Retinal pigment epithelial cell (primary cell): ENCODE data around the gene BCAS4.
A peak's percentile ranks its signal among the peaks of the same experiment; 100 is the strongest.
"Not testable (repeated sequence)": the region's sequence is repeated elsewhere in the genome, so short reads cannot be mapped to it uniquely, and the experiment has no call there.

Experiments used
- DNase-seq: peaks from one replicate; pipeline ENCODE4 v3.0.0-alpha.2; 2010; ENCODE audit warnings: low read depth
- H3K4me3 ChIP-seq: 2 replicates; pipeline ENCODE4 v1.5.1; 2011; ENCODE audit warnings: mild to moderate bottlenecking, low read length, control low read depth, moderate library complexity
- TF ChIP-seq, protein P1 (sequence below): conservative IDR thresholded peaks from 2 replicates; pipeline ENCODE4 v1.5.1; 2011; ENCODE audit warnings: low read depth, low read length, control low read depth, inconsistent platforms

Gene BCAS4

GRCh38 chr20:50754420-50754819 lies 40.4 kb upstream of the BCAS4 start:
- TF ChIP-seq, protein P1, sequence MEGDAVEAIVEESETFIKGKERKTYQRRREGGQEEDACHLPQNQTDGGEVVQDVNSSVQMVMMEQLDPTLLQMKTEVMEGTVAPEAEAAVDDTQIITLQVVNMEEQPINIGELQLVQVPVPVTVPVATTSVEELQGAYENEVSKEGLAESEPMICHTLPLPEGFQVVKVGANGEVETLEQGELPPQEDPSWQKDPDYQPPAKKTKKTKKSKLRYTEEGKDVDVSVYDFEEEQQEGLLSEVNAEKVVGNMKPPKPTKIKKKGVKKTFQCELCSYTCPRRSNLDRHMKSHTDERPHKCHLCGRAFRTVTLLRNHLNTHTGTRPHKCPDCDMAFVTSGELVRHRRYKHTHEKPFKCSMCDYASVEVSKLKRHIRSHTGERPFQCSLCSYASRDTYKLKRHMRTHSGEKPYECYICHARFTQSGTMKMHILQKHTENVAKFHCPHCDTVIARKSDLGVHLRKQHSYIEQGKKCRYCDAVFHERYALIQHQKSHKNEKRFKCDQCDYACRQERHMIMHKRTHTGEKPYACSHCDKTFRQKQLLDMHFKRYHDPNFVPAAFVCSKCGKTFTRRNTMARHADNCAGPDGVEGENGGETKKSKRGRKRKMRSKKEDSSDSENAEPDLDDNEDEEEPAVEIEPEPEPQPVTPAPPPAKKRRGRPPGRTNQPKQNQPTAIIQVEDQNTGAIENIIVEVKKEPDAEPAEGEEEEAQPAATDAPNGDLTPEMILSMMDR: no peak
- no peak for DNase-seq
- H3K4me3 ChIP-seq: no peak overlapping the region

DNA sequence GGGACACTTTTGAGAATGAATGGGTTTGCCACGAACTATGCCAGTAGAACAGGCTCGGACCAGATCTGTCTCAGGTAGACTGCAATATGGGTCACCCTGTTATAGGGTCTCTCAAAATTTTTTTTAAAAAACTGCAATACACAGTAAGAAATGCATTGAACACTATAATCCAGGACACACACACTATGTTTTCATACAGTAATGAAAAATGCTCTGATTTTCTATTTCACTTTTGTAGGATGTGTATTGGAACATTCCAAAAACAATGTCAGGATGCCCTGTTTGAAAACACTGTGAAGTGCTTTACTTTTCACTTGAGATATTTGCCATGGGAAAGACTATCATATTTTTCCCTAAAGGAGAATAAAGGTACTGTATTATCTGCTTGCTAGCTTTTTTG lies 38.4 kb upstream of the BCAS4 start:
- DNase-seq: no peak
- H3K4me3 ChIP-seq: no peak overlapping the region
- TF ChIP-seq, protein P1: no peak

- no peak for DNase-seq
- no peak overlapping the region for H3K4me3 ChIP-seq
- TF ChIP-seq, protein P1: no peak
These were observed 36.4 kb upstream of the BCAS4 start for GRCh38 chr20:50758469-50758868.

DNA sequence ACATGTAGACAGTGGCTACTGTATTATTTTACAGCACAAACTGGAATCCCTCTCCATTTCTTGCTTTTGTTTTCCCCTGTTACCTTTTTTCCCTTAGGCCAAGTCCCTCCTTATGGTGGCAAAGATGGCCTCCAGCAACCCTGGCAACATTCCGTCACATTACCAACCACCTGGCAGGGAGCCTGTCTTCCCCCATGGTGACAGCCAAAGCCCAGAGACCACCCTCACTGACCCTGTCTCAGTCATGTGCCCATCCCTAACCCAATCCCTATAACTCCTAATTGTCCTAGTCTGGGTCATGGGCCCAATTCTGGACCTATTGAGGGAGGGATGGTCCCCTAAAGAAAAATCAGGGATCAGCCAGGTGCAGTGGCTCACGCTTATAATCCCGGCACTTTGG lies 35.9 kb upstream of the BCAS4 start:
- no peak for DNase-seq
- TF ChIP-seq, protein P1: no peak
- H3K4me3 ChIP-seq: no peak overlapping the region

DNA sequence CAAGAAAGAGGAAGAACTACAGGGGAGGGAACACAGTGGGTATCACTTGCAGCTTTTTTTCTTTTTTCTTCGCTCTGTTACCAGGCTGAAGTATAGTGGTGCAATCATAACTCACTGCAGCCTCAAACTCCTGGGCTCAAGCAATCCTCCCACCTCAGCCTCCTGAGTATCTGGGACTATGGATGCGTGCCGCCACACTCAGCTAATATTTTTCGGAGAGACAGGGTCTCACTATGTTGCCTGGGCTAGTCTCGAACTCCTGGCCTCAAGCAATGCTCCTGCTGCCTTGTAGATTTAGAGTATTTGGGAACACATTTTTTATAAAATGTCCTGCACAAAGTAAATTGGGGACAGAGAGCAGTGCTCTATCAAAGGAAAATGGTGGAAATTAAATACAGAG lies 35.2 kb upstream of the BCAS4 start:
- TF ChIP-seq, protein P1: no peak
- no peak for DNase-seq
- H3K4me3 ChIP-seq: no peak overlapping the region

GRCh38 chr20:50762045-50762422 lies 32.8 kb upstream of the BCAS4 start:
- TF ChIP-seq, protein P1: no peak
- H3K4me3 ChIP-seq: no peak overlapping the region
- DNase-seq: no peak

DNA sequence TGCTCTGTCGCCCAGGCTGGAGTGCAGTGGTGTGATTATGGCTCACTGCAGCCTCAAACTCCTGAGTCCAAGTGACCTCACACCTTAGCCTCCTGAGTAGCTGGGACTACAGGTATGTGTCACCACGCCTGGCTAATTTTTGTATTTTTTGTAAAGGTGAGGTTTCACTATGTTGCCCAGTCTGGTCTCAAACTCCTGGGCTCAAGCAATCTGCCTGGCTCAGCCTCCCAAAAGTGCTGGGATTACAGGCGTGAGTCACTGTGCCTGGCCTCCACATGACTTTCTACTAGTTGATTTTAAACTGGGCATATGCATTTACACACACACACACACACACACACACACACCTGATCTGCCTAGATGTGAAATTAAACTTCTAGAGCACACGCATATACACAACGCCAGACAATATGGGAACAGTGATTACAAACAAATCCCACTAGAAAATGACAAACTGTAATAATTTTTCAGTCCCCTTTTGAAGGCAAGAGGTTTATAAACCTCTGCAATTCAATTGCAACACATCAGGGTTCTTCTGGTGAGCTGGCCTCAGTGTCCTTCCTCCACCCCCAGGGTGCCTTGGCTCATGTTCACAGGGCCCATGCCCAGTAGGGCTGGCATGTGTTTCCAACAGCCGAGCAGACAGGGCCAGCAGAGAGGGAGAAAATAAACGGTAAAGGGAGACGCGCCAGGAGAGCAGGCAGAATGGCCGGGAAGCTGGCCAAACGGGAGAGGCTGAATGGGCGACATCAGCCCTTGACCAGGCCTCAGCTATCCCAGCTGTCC lies 32.2 kb upstream of the BCAS4 start:
- no peak overlapping the region for H3K4me3 ChIP-seq
- peak; percentile 63 for DNase-seq
- TF ChIP-seq, protein P1: no peak

- not testable (repeated sequence) for DNase-seq, H3K4me3 ChIP-seq
These were observed 31.1 kb upstream of the BCAS4 start for GRCh38 chr20:50763550-50764458.

DNA sequence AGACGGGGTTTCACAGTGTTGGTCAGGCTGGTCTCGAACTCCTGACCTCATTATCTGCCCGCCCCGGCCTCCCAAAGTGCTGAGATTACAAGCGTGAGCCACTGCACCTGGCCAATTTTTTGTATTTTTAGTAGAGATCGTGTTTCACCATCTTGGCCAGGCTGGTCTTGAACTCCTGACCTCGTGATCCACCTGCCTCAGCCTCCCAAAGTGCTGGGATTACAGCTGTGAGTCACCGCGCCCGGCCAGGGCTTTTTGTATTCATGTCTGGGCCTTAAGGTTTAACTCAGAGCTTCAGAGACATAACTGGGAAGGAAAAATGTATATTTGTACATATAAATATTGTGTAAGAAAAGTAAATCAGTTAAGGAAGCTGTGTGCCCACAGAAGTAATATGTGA lies 29.6 kb upstream of the BCAS4 start:
- not testable (repeated sequence) for H3K4me3 ChIP-seq, DNase-seq
